Progenitor cell of endocrine pancreas (in vitro differentiated cells): ENCODE results near the gene RGS17. TPM values are rescaled to one million over a fixed set of nuclear protein-coding genes. Genes with fewer than 3 reads are reported as not detected.
A peak's percentile ranks its signal among the peaks of the same experiment; 100 is the strongest.
"Not testable (repeated sequence)": the region's sequence is repeated elsewhere in the genome, so short reads cannot be mapped to it uniquely, and the experiment has no call there.

Experiments
- DNase-seq: peaks from one replicate; pipeline ENCODE4 v3.0.0; 2021; ENCODE audit warnings: low spot score; ENCODE audit not compliant: unreplicated experiment
- H3K27ac Mint-ChIP-seq: 2 replicates; pipeline ENCODE4 v1.8.0; 2021; ENCODE audit warnings: mild to moderate bottlenecking, moderate library complexity, mixed read lengths
- H3K27me3 Mint-ChIP-seq: 2 replicates; pipeline ENCODE4 v1.8.0; 2021; ENCODE audit warnings: mixed read lengths
- H3K36me3 Mint-ChIP-seq: 2 replicates; pipeline ENCODE4 v1.8.0; 2022; ENCODE audit warnings: mixed read lengths; ENCODE audit not compliant: insufficient read depth
- H3K4me1 Mint-ChIP-seq: 2 replicates; pipeline ENCODE4 v1.8.0; 2021; ENCODE audit warnings: low read depth, mixed read lengths
- H3K4me3 Mint-ChIP-seq: 2 replicates; pipeline ENCODE4 v1.8.0; 2021; ENCODE audit warnings: low read depth, mild to moderate bottlenecking, moderate library complexity, mixed read lengths
- H3K9me3 Mint-ChIP-seq: 2 replicates; pipeline ENCODE4 v1.8.0; 2021; ENCODE audit warnings: low read depth, mixed read lengths
- total RNA-seq: library from RNA; stranded (reverse); gene quantifications from 2 replicates; pipeline ENCODE4 v1.2.1, GENCODE V29; 2021
- TF ChIP-seq, protein P1 (sequence below): fragments of 200-600 bp; sonication (generic); IDR thresholded peaks from one replicate; pipeline ENCODE4 v1.5.0; 2021; ENCODE audit warnings: antibody characterized with exemption, mild to moderate bottlenecking; ENCODE audit not compliant: unreplicated experiment

The RGS17 gene
- total RNA-seq, 1 donor from 2014 or later: 2.6 TPM

- no peaks in the 10 kb centered on the region for H3K9me3 Mint-ChIP-seq
- DNase-seq: no peak
- peaks cover 32% of the 10 kb centered on the region for H3K27me3 Mint-ChIP-seq
- no peaks in the 10 kb centered on the region for H3K4me1 Mint-ChIP-seq
- no peaks in the 10 kb centered on the region for H3K36me3 Mint-ChIP-seq
- H3K4me3 Mint-ChIP-seq: no peak overlapping the region
- no peak overlapping the region for H3K27ac Mint-ChIP-seq
- TF ChIP-seq, protein P1, sequence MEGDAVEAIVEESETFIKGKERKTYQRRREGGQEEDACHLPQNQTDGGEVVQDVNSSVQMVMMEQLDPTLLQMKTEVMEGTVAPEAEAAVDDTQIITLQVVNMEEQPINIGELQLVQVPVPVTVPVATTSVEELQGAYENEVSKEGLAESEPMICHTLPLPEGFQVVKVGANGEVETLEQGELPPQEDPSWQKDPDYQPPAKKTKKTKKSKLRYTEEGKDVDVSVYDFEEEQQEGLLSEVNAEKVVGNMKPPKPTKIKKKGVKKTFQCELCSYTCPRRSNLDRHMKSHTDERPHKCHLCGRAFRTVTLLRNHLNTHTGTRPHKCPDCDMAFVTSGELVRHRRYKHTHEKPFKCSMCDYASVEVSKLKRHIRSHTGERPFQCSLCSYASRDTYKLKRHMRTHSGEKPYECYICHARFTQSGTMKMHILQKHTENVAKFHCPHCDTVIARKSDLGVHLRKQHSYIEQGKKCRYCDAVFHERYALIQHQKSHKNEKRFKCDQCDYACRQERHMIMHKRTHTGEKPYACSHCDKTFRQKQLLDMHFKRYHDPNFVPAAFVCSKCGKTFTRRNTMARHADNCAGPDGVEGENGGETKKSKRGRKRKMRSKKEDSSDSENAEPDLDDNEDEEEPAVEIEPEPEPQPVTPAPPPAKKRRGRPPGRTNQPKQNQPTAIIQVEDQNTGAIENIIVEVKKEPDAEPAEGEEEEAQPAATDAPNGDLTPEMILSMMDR: no peak
These were observed 7.8 kb upstream of the RGS17 start for GRCh38 chr6:153138930-153139329.

DNA sequence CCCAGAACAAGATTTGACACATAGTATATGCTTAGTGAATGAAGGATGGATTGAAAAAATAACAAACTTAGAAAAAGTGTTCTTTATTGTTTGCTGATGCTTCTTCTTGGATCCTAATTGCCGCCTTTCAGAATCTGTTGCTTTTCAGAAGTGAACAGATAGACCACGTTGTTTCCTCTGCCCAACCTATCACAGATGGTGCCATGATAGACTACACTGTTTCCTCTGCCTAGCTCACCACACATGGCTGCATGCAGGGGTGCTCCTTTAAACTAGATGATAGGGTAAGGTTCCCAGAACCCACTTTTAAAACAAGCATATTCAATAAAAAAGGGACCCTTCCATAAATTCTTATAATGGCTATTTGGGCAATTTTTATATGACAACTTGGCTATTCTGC, 4.6 kb upstream of the RGS17 start:
- H3K36me3 Mint-ChIP-seq: no peaks in the 10 kb centered on the region
- H3K27me3 Mint-ChIP-seq: peaks cover 42% of the 10 kb centered on the region
- no peak overlapping the region for H3K27ac Mint-ChIP-seq
- TF ChIP-seq, protein P1: no peak
- peaks cover 1% of the 10 kb centered on the region for H3K4me1 Mint-ChIP-seq
- H3K4me3 Mint-ChIP-seq: no peak overlapping the region
- DNase-seq: no peak
- no peaks in the 10 kb centered on the region for H3K9me3 Mint-ChIP-seq

DNA sequence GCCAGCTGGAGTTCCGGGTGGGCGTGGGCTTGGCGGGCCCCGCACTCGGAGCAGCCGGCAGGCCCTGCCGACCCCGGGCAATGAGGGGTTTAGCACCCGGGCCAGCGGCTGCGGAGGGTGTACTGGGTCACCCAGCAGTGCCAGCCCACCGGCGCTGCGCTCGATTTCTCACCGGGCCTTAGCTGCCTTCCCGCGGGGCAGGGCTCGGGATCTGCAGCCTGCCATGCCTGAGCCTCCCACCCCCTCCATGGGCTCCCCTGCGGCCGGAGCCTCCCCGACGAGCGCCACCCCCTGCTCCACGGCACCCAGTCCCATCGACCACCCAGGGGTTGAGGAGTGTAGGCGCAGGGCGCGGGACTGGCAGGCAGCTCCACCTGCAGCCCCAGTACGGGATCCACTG, 2.6 kb upstream of the RGS17 start:
- not testable (repeated sequence) for H3K27ac Mint-ChIP-seq, H3K4me3 Mint-ChIP-seq, DNase-seq, H3K9me3 Mint-ChIP-seq, H3K36me3 Mint-ChIP-seq, H3K4me1 Mint-ChIP-seq
- H3K27me3 Mint-ChIP-seq: peaks cover 60% of the 10 kb centered on the region

- Mint-ChIP-seq H3K27ac (peak overlapping the region; percentile 68), H3K36me3 (no peaks in the 10 kb centered on the region), H3K4me3 (peak overlapping the region; percentile 84), H3K9me3 (no peaks in the 10 kb centered on the region), H3K4me1 (peaks cover 7% of the 10 kb centered on the region), H3K27me3 (peaks cover 72% of the 10 kb centered on the region)
- peak; percentile 22 for DNase-seq
- TF ChIP-seq, protein P1: no peak
These were observed 506 bp downstream of the RGS17 start for GRCh38 chr6:153130515-153131036.

DNA sequence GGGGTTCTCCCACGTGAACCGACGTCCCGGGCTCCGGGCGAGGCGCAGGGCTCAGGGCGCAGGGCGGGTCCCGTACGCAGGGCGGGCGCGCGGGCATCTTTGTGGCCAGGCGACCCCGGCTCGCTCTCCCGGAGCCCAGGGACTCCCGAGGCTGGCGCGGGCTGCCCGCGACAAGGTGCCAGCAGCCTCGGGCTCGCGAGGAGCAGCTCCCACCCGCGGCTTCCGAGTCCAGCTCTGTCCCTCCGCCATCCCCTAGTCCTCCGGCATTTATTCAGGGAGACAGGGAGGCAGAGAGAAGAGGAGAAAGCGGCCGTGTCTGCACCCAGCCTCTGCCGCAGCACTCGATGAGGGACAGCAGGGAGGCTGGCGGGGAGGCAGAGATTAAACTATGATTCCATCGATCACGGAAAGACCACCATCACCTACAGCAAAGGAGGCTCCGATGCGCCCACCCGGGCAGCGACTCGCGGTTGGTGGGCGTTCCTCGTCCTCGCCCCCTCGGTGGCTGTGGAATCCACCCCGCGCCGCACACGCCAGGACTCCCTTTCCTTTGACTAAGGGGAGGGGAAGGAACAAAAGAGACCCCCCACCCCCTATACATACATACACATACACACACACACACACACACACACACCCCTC, 1.1 kb downstream of the RGS17 start:
- Mint-ChIP-seq H3K4me3 (peak overlapping the region; percentile 82), H3K27ac (peak overlapping the region; percentile 51), H3K9me3 (no peaks in the 10 kb centered on the region), H3K27me3 (peaks cover 66% of the 10 kb centered on the region), H3K4me1 (peaks cover 7% of the 10 kb centered on the region), H3K36me3 (no peaks in the 10 kb centered on the region)
- no peak for DNase-seq
- TF ChIP-seq, protein P1: no peak

GRCh38 chr6:153126218-153126617, 4.9 kb downstream of the RGS17 start:
- Mint-ChIP-seq H3K9me3 (no peaks in the 10 kb centered on the region), H3K36me3 (no peaks in the 10 kb centered on the region), H3K4me3 (no peak overlapping the region), H3K27me3 (peaks cover 46% of the 10 kb centered on the region), H3K27ac (no peak overlapping the region), H3K4me1 (peaks cover 17% of the 10 kb centered on the region)
- TF ChIP-seq, protein P1: no peak
- no peak for DNase-seq
